Peyer's patch (tissue), 4 donors: ENCODE results near the gene AZI2.

Experiments
- POLR2A ChIP-seq, 2 donors: fragments of 450-650 bp; IDR thresholded peaks; one replicate each; pipeline ENCODE4 v1.5.1; 2017; ENCODE audit warnings: antibody characterized with exemption in 2 of 2, mild to moderate bottlenecking in 2 of 2, moderate library complexity in 2 of 2
- TF ChIP-seq, protein P1 (sequence below), 6 experiments: fragments of 450-650 bp in 4 of 6; fragments of 200-600 bp in 2 of 6; sonication (generic) in 1 of 6; IDR thresholded peaks; one replicate each; pipeline ENCODE4 v1.5.1; 2017 to 2019; ENCODE audit warnings: antibody characterized with exemption in 6 of 6, mild to moderate bottlenecking in 3 of 6, moderate library complexity in 1 of 6

DNA sequence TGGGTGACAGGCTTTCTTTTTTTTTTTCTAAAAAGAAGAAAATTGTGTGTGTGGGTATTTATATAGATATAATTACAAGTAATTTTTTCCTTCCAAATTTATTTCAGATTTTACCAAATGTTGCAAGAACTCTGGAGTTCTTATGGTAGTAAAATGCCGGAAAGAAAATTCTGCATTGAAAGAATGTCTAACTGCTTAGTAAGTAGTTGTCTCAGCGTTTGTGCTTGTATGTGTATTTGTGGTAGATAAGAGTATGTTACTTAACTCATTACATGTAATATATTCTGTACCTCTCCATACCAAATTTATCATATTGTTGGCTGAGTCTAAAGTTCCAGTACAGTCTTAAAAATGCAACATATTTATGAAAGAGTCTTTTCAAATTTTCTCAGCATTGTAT lies 32.4 kb downstream of the AZI2 start:
- TF ChIP-seq POLR2A (IDR thresholded peaks at IDR 0.05): no peak
- TF ChIP-seq, protein P1, sequence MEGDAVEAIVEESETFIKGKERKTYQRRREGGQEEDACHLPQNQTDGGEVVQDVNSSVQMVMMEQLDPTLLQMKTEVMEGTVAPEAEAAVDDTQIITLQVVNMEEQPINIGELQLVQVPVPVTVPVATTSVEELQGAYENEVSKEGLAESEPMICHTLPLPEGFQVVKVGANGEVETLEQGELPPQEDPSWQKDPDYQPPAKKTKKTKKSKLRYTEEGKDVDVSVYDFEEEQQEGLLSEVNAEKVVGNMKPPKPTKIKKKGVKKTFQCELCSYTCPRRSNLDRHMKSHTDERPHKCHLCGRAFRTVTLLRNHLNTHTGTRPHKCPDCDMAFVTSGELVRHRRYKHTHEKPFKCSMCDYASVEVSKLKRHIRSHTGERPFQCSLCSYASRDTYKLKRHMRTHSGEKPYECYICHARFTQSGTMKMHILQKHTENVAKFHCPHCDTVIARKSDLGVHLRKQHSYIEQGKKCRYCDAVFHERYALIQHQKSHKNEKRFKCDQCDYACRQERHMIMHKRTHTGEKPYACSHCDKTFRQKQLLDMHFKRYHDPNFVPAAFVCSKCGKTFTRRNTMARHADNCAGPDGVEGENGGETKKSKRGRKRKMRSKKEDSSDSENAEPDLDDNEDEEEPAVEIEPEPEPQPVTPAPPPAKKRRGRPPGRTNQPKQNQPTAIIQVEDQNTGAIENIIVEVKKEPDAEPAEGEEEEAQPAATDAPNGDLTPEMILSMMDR (IDR thresholded peaks at IDR 0.05): no peak
